CD14-positive monocyte (primary cell): ENCODE measurements around the gene PEMT. TPM values are rescaled to one million over a fixed set of nuclear protein-coding genes. Genes with fewer than 3 reads are reported as not detected.

ENCODE experiments used
- DNase-seq, 3 donors: peaks; one replicate each; pipeline ENCODE4 v3.0.0-alpha.2; 2011 to 2022
- H2AFZ ChIP-seq: 2 replicates; pipeline ENCODE4 v1.6.0; 2012; ENCODE audit warnings: mild to moderate bottlenecking, low read depth, low read length, inconsistent platforms; ENCODE audit not compliant: insufficient read depth, poor library complexity, severe bottlenecking
- H3K27ac ChIP-seq, 2 donors: 1 replicate in 1 of 2; 2 replicates in 1 of 2; pipeline ENCODE4 v1.5.1; 2012 to 2013; ENCODE audit warnings: low read length in 2 of 2, control low read depth in 1 of 2, inconsistent platforms in 1 of 2, low read depth in 1 of 2, mild to moderate bottlenecking in 1 of 2
- H3K27me3 ChIP-seq, 2 donors: one replicate each; pipeline versions ENCODE4 v1.6.0 to v1.6.1; 2011 to 2013; ENCODE audit warnings: low read length in 2 of 2; ENCODE audit not compliant: control insufficient read depth in 2 of 2, insufficient read depth in 2 of 2
- H3K36me3 ChIP-seq, 2 donors: replicated peaks in 1 of 2; 1 replicate in 1 of 2; 2 replicates in 1 of 2; pipeline versions ENCODE4 v1.5.1 to v1.6.1; 2012 to 2013; ENCODE audit warnings: low read length in 2 of 2, control low read depth in 1 of 2, inconsistent platforms in 1 of 2, mild to moderate bottlenecking in 1 of 2; ENCODE audit not compliant: insufficient read depth in 2 of 2, control insufficient read depth in 1 of 2
- H3K4me1 ChIP-seq, 2 donors: 1 replicate in 1 of 2; 2 replicates in 1 of 2; pipeline versions ENCODE4 v1.5.1 to v1.6.1; 2012 to 2013; ENCODE audit warnings: low read length in 2 of 2, control low read depth in 1 of 2, inconsistent platforms in 1 of 2, mild to moderate bottlenecking in 1 of 2, moderate library complexity in 1 of 2; ENCODE audit not compliant: insufficient read depth in 2 of 2, control insufficient read depth in 1 of 2
- H3K4me2 ChIP-seq: replicated peaks from 2 replicates; pipeline ENCODE3; 2012; ENCODE audit warnings: low read length, moderate library complexity, mild to moderate bottlenecking; ENCODE audit not compliant: poor library complexity, severe bottlenecking; ENCODE audit errors: extremely low read depth
- H3K4me3 ChIP-seq, 3 experiments: fragments of 200-600 bp in 1 of 3; sonication (generic) in 1 of 3; replicated peaks in 1 of 3; 1 replicate in 2 of 3; 2 replicates in 1 of 3; pipeline ENCODE4 v1.5.1; 2011 to 2013; ENCODE audit warnings: low read length in 3 of 3, mild to moderate bottlenecking in 3 of 3, control low read depth in 2 of 3, low read depth in 2 of 3, inconsistent platforms in 1 of 3, moderate library complexity in 1 of 3
- H3K79me2 ChIP-seq: 2 replicates; pipeline ENCODE4 v1.6.0; 2012; ENCODE audit warnings: mild to moderate bottlenecking, control low read depth, inconsistent platforms, low read length, moderate library complexity; ENCODE audit not compliant: insufficient read depth
- H3K9ac ChIP-seq: 2 replicates; pipeline ENCODE4 v1.6.0; 2017; ENCODE audit warnings: low read length, mild to moderate bottlenecking; ENCODE audit not compliant: insufficient read depth, poor library complexity, severe bottlenecking
- H3K9me3 ChIP-seq, 2 donors: replicated peaks in 1 of 2; 1 replicate in 1 of 2; 2 replicates in 1 of 2; pipeline versions ENCODE4 v1.5.1 to v1.6.1; 2012 to 2013; ENCODE audit warnings: low read length in 2 of 2, control low read depth in 1 of 2; ENCODE audit not compliant: control insufficient read depth in 1 of 2, insufficient read depth in 1 of 2
- H4K20me1 ChIP-seq: 2 replicates; pipeline ENCODE4 v1.6.0; 2012; ENCODE audit warnings: mild to moderate bottlenecking, low read length, control low read depth, moderate library complexity; ENCODE audit not compliant: insufficient read depth
- H3K27ac Mint-ChIP-seq, 7 donors: one replicate each; pipeline ENCODE4 v1.8.0; 2020; ENCODE audit warnings: mild to moderate bottlenecking in 7 of 7, mixed read lengths in 7 of 7, moderate library complexity in 6 of 7, inconsistent platforms in 2 of 7
- H3K27me3 Mint-ChIP-seq, 3 donors: one replicate each; pipeline ENCODE4 v1.8.0; 2021 to 2022; ENCODE audit warnings: low read depth in 3 of 3, mild to moderate bottlenecking in 3 of 3, mixed read lengths in 3 of 3, moderate library complexity in 3 of 3, inconsistent platforms in 1 of 3
- H3K36me3 Mint-ChIP-seq, 2 donors: one replicate each; pipeline ENCODE4 v1.8.0; 2020; ENCODE audit warnings: mixed read lengths in 2 of 2, inconsistent platforms in 1 of 2, mild to moderate bottlenecking in 1 of 2
- H3K4me1 Mint-ChIP-seq: one replicate; pipeline ENCODE4 v1.8.0; 2020; ENCODE audit warnings: mild to moderate bottlenecking, mixed read lengths
- H3K4me3 Mint-ChIP-seq, 2 donors: one replicate each; pipeline ENCODE4 v1.8.0; 2020; ENCODE audit warnings: mild to moderate bottlenecking in 2 of 2, mixed read lengths in 2 of 2, moderate library complexity in 1 of 2
- H3K9me3 Mint-ChIP-seq, 7 donors: one replicate each; pipeline ENCODE4 v1.8.0; 2020 to 2022; ENCODE audit warnings: mixed read lengths in 7 of 7, mild to moderate bottlenecking in 6 of 7, moderate library complexity in 6 of 7, inconsistent platforms in 2 of 7
- WGBS: methylation state at CpG from one replicate; pipeline ENCODE4 v1.1.5; 2013; ENCODE audit warnings: missing lambda C conversion rate; ENCODE audit not compliant: insufficient coverage; 5-methylcytosine and 5-hydroxymethylcytosine counted together
- intact Hi-C, 2 donors: fragments of 100-400 bp; cut with micrococcal nuclease; formaldehyde crosslinking; loops; one replicate each; pipeline versions ENCODE4 v1.15.0 to v1.15.1; 2023
- polyA plus RNA-seq, 3 donors: library from polyadenylated mRNA; depleted of rRNA in 1 of 3; unstranded in 2 of 3; stranded (reverse) in 1 of 3; fragments of 300-500 nt in 2 of 3; fragments of >200 nt in 1 of 3; fragmentation: Illumina TruSeq in 2 of 3; gene quantifications; 1 replicate in 2 of 3; 2 replicates in 1 of 3; pipeline ENCODE4 v1.2.3, GENCODE V29; 2012 to 2021
- TF ChIP-seq, protein P1 (sequence below): fragments of 200-600 bp; IDR thresholded peaks from one replicate; pipeline ENCODE4 v1.8.0; 2022; ENCODE audit warnings: antibody characterized with exemption, mild to moderate bottlenecking

Gene PEMT
- polyA plus RNA-seq, 3 donors, result 26.7 to 41.0 (median 38.4) TPM

DNA sequence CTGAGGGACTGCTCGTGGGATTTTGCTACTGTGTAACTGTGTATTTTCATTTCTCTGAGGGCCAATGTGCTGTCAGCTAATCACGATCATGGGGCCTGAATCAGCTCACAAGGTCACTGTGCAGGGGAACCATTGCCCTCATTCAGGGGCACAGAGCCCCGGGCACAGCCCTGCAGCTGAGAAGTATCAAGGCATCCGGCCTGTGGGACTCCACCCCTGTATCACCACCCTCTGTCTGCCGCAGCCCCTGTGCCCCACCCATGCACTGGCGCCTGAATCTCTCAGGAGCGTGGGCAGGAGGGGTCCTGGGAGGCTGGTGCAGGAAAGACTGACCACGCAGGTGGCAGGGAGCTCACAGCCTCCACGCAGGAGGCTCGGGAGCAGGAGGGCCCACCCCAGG, 51.9 kb downstream of the PEMT start:
- Mint-ChIP-seq H3K27me3 (peaks cover 0 to 1% (median 0%) of the 10 kb centered on the region in 3 donors), H3K9me3 (no peaks in the 10 kb centered on the region), H3K4me3 (no peak overlapping the region), H3K4me1 (peaks cover 5% of the 10 kb centered on the region), H3K27ac (peak overlapping the region in 1 of 7 donors; percentile 60), H3K36me3 (no peaks in the 10 kb centered on the region)
- intact Hi-C loops, result no loop called here
- H3K9me3 ChIP-seq, result no peaks in the 10 kb centered on the region
- H3K79me2 ChIP-seq, result no peaks in the 10 kb centered on the region
- no peaks in the 10 kb centered on the region for H3K36me3 ChIP-seq
- no peak overlapping the region for H2AFZ ChIP-seq
- WGBS, result 91% methylated on average over 7 of the region's 10 CpGs
- no peaks in the 10 kb centered on the region for H4K20me1 ChIP-seq
- no peak overlapping the region for H3K9ac ChIP-seq
- no peaks in the 10 kb centered on the region for H3K27me3 ChIP-seq
- no peak overlapping the region for H3K27ac ChIP-seq
- no peak overlapping the region for H3K4me2 ChIP-seq
- no peak overlapping the region for H3K4me3 ChIP-seq
- TF ChIP-seq, protein P1, sequence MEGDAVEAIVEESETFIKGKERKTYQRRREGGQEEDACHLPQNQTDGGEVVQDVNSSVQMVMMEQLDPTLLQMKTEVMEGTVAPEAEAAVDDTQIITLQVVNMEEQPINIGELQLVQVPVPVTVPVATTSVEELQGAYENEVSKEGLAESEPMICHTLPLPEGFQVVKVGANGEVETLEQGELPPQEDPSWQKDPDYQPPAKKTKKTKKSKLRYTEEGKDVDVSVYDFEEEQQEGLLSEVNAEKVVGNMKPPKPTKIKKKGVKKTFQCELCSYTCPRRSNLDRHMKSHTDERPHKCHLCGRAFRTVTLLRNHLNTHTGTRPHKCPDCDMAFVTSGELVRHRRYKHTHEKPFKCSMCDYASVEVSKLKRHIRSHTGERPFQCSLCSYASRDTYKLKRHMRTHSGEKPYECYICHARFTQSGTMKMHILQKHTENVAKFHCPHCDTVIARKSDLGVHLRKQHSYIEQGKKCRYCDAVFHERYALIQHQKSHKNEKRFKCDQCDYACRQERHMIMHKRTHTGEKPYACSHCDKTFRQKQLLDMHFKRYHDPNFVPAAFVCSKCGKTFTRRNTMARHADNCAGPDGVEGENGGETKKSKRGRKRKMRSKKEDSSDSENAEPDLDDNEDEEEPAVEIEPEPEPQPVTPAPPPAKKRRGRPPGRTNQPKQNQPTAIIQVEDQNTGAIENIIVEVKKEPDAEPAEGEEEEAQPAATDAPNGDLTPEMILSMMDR, result no peak
- peaks cover 0 to 8% of the 10 kb centered on the region in 2 donors for H3K4me1 ChIP-seq
- no peak for DNase-seq

DNA sequence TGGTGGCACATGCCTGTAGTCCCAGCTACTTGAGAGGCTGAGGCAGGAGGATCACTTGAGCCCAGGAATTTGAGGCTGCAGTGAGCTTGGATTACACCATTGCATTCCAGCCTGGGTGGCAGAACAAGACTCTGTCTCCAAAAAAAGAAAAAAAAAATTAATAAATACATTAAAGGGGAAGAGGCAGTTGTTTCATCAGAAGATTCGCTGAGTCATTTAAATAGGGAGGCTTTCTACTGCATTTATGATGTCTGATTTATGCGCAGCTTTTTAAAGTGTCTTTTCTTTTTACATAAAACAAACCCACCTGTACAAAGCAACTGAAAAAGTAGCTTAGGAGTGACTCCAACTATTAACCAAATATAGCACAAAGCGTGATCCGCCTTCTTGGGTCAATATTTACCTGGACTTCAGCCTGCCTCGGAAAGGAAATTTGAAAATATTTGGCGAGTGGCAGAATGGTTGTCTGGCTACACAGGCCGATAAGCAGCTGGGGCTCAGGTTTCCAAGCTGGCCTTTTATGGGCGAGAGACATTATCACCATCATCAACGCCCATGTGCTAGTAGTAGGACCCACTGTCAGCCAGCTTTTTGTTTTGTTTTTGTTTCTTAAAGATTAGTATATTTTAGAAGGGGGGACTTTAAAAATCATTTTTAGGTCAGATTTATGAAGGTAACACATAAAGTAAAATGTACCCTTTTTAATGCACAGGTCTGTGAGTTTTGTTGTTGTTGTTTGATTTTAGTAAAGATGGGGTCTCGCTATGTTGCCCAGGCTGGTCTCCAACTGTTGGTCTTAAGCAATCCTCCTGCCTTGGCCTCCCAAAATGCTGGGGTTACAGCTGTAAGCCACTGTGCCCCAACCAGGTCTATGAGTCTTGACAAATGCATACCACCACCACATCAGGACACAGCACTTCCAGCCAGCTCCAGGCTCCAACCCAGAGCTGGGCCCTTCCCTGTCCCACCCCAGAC, 52.8 kb downstream of the PEMT start:
- no peak overlapping the region for H2AFZ ChIP-seq
- H3K36me3 ChIP-seq, result no peaks in the 10 kb centered on the region
- TF ChIP-seq, protein P1, result no peak
- H3K27me3 Mint-ChIP-seq, result peaks cover 0 to 1% (median 0%) of the 10 kb centered on the region in 3 donors
- H3K4me2 ChIP-seq, result no peak overlapping the region
- no peak overlapping the region for H3K9ac ChIP-seq
- H3K4me3 Mint-ChIP-seq, result no peak overlapping the region
- H3K4me1 ChIP-seq, result peaks cover 0 to 8% of the 10 kb centered on the region in 2 donors
- peaks cover 5% of the 10 kb centered on the region for H3K4me1 Mint-ChIP-seq
- H3K36me3 Mint-ChIP-seq, result peaks cover 0 to 1% of the 10 kb centered on the region in 2 donors
- WGBS, result 91% methylated on average over 6 of the region's 10 CpGs
- no peaks in the 10 kb centered on the region for H3K9me3 ChIP-seq
- H3K27me3 ChIP-seq, result no peaks in the 10 kb centered on the region
- no peak overlapping the region for H3K4me3 ChIP-seq
- DNase-seq, result no peak
- peak overlapping the region in 1 of 7 donors; percentile 30 for H3K27ac Mint-ChIP-seq
- H3K79me2 ChIP-seq, result no peaks in the 10 kb centered on the region
- H3K27ac ChIP-seq, result no peak overlapping the region
- no peaks in the 10 kb centered on the region for H3K9me3 Mint-ChIP-seq
- intact Hi-C loops, result no loop called here
- no peaks in the 10 kb centered on the region for H4K20me1 ChIP-seq
